Stimulated activated CD4-positive, alpha-beta T cell treated with anti-CD3 and anti-CD28 coated beads, Interleukin-12 subunit alpha, Interleukin-12 subunit beta, amount 100 ng/mL, for 24 hours (primary cell): ENCODE measurements around the gene YIF1B.
"Not testable (repeated sequence)": the region's sequence is repeated elsewhere in the genome, so short reads cannot be mapped to it uniquely, and the experiment has no call there.

Experiments used
- DNase-seq, 2 experiments: peaks; one replicate each; pipeline ENCODE4 v3.0.0-alpha.2; 2020; ENCODE audit warnings: low read depth in 2 of 2

YIF1B gene, protein sequence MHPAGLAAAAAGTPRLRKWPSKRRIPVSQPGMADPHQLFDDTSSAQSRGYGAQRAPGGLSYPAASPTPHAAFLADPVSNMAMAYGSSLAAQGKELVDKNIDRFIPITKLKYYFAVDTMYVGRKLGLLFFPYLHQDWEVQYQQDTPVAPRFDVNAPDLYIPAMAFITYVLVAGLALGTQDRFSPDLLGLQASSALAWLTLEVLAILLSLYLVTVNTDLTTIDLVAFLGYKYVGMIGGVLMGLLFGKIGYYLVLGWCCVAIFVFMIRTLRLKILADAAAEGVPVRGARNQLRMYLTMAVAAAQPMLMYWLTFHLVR

DNA sequence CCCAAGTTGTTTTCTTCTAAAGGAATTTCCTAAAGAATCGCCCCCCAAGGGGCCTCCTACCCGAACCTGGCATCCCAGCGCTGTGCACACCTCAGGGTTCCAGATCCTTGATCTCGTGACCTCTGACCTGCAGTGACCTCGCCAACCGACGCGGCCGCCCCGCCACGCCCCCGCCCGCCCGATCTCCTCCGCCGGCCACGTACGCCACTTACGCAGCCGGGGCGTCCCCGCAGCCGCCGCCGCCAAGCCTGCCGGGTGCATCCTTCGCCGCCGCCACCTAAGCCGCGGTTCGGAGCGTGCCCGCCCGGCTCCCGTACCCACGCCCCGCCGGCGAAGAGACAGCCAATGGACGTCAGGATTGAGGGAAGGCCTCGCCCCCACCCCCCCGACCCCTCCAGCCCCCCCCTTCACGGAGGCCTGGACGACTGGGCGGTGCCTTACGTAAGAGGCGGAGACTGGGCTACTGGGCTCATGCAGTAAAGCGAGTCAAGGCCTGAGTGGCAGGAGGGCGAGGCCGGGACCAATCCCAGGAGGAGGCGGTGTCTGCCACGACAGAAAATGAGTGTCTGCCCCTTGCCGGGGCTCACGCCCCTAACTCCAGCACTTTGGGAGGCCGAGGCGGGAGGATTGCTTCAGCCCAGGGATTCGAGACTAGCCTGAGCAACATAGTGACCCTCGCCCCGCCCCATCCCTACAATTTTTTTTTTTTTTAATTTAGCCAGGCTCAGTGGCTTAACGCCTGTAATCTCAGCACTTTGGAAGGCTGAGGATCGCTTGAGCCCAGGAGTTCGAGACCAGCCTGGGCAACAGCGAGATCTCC, at the start of gene YIF1B:
YIF1B (minus strand) TSS at position 291 of the 820 bp plus-strand sequence; CDS start at position 261, 30 bp downstream.
- DNase-seq: peak; percentile 91 to 95

DNA sequence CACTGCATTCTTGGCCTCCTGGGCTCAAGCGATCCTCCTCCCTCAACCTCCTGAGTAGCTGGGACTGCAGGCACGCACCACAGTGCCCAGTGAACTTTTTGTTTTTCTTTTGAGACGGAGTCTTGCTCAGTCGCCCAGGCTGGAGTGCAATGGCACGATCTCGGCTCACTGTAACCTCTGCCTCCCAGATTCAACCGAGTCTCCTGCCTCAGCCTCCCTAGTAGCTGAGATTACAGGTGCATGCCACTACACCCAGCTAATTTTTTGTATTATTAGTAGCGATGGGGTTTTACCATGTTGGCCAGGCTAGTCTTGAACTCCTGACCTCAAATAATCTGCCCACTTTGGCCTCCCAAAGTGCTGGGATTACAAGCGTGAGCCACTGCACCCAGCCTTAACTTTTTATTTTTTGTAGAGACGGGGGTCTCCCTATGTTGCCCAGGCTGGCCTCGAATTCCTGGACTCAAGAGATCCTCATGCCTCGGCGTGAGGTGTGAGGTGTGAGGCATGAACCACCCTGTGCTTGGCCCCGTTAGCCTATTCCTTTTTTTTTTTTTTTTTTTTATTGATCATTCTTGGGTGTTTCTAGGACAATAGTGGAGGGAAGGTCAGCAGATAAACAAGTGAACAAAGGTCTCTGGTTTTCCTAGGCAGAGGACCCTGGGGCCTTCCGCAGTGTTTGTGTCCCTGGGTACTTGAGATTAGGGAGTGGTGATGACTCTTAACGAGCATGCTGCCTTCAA, 47.4 kb upstream of the YIF1B start:
- not testable (repeated sequence) for DNase-seq

DNA sequence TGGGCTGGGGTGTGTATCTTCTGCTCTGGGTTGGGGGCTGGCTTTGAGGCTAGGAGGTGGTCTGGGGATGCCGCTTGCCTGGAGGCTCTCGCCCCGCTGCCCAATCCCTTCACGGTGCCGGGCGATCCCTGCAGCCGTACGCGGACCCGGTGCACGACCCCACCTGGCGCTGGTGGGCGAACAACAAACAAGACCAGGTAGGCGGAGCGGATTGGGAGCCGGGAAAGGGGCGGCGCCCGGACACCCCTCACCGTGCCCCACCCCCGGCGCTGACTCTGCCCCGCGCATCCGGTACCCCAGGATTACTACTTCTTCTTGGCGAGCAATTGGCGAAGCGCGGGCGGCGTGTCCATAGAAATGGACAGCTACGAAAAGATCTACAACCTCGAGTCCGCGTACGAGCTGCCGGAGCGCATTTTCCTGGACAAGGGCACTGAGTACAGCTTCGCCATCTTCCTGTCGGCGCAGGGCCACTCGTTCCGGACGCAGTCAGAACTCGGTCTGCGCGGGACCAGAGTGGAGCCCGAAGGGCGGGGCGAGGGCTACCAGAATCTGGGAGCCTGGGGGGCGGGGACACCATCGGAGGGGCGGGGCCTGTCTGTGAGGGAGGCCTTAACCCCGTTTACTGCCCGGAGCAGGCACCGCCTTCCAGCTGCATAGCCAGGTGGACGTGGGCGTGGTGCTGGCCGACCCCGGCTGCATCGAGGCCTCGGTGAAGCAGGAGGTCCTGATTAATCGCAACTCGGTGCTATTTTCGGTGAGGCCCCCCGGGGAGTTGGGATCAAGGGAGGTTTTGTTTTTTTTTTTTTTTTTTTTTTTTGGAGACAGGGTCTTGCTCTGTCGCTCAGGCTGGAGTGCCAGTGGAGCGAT, 46.6 kb upstream of the YIF1B start:
- peak; percentile 52 to 92 for DNase-seq

DNA sequence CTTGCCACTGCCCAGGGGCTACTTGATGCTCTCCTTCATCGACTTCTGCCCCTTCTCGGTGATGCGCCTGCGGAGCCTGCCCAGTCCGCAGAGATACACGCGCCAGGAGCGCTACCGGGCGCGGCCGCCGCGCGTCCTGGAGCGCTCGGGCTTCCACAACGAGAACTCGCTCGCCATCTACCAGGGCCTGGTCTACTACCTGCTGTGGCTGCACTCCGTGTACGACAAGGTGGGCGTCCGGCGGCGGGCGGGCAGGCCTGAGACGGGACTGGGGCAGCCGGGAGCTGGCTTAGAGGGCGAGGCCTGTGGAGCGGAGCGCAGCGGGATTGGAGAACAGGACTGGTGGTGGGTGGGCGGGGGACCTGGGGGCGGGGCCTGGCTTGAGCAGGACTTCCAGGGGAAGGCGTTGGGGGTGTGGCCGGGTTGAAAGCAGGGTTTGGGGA, 45.9 kb upstream of the YIF1B start:
- peak; percentile 26 to 73 for DNase-seq

DNA sequence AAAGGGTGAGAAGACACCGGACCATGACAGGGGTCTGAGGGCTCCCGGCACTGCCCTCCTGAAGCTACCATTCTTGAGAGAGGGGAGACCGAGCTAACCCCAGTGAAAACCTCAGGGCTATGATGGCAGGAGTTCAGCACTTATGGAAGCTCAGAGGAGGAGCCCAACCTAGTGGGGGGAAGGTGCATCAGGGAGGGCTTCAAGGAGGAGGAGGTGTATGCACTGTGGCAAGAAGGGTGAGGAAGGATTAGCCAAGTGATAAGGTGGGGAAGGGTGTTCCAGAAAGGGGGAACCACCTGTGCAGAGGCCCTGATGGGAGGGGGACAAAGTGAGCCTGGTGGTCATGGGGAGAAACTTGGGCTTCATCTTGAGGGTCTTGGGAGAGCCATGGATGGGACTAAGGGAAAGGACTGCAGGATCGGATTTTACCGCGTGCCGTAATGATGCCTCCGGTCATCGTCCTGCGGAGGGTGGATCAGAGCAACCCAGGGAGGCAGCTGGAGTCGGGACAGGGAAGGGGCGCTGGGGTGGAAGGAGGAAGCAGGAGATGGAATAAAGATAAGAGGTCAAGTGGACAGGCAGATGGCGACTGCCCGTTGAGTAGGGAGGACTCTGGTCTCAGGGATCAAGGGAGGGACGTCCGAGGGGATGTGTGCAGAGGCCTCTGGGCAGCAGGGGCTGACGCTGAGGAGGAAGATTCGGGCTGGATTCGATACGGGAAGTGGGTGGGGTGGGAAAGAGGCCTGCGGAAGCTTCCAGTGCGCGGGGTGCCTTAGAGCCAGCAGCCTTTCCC, 45.3 kb upstream of the YIF1B start:
- DNase-seq: no peak

DNA sequence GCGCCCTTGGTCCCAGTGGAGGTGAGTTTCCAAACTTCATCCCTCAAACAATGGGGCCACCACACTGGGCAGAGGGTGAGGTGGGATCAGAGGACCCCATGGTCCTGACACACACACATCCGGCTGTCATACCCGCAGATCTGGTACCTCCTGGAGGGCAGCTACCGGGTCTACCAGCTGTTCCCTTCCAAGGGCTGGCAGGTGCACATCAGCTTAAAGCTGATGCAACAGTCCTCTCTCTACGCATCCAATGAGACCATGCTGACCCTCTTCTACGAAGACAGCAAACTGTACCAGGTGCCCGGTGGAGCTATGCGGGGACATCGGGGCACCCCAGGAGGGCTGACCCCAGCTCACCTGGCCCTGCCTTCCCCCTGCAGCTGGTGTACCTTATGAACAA, 44.6 kb upstream of the YIF1B start:
- DNase-seq: no peak

DNA sequence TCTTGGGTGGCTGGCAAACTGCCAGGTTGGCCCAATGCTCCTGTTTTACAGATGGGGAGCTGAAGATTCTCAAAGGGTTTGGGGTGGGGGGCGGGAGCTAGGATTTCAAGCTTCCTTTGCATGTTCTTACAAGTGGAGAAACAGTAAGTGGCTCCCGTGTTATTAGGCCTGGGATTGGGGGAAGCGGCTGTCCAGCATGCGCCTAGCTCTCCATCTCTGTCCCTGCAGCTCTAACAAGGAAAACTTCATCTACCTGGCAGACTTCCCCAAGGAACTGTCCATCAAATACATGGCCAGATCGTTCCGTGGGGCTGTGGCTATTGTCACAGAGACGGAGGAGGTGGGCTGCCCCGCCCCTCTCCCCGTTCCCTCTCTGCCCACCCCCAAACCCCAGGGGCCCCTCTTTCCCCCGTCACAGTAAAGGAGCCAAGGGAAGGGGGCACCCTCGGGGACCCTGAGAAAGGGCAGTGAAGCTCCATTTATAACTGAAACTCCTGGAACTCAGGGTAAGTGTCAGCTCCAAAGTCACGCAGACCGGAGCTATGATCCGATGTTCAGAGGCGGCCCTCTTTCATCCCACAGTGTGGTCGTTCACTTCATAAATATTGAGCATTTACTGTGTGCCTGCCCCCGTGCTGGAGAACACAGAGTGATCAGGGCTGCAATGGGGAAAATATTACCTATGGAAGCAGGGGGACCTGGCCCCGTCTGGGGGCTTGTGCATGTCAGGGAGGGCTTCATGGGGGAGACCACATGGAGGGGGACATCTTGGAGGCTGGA, 43.7 kb upstream of the YIF1B start:
- DNase-seq: no peak

DNA sequence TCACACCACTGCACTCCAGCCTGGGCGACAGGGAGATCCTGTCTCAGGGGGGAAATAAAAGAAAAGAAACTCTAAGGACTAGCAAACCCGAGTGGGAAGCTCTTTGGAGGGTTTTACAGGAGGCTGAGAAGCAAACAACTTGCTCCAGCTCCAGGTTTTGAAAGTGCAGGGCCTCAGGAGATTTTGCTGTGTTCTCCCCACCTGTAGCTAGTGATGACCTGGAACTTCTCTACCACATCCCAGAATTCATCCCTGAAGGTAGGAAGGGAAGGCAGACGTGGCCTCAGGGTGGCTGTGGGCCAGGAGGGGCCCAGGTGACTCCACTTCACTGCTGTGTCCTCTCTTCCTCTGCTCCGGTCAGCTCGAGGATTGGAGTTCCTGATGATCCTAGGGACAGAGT, 42.3 kb upstream of the YIF1B start:
- no peak for DNase-seq

DNA sequence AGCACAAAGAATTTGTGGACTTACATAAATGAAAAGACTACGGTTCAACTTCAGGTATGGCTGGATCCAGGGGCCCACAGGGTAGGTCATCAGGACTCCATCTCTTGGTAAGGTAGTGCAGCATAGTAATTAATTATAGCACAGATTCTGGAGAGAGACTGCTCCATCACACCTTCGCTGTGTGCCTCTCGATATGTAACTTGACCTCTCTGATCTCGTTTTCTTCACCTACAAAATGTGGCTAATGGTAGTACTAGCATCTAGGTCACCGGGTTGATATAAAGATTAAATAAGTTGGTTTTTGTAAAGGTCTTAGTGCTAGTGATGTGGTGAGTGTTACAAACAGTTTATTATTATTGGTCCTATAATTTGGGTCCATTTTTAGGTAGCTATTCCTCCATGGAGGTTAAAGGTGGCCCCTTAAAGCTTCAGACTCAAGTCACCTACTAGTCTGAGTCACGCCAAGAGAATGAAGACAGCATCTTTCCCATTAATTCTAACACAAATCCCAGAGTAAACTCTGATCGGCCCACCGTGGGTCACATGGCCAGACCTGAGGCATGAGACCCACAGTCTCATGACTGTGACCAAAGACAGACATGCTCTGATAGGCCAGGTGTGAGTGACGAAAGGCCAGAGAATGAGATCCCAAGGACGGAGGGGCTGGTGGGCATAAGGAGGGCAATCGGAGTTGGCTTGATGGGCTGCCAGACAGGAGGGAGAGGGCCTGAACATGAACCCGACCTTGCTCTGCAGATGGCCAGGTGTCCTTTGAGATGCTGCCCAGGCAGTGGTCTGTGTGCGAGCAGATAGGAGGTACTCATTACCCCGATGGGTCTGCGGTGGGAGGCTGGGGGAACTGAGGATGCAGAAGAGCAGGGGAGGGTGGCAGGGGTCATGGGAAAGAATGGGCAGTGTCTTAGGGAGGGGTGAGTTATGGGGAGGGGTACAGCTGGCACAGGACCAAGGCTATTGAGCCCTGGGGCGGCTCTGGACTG, 40.3 kb upstream of the YIF1B start:
- DNase-seq: no peak

DNA sequence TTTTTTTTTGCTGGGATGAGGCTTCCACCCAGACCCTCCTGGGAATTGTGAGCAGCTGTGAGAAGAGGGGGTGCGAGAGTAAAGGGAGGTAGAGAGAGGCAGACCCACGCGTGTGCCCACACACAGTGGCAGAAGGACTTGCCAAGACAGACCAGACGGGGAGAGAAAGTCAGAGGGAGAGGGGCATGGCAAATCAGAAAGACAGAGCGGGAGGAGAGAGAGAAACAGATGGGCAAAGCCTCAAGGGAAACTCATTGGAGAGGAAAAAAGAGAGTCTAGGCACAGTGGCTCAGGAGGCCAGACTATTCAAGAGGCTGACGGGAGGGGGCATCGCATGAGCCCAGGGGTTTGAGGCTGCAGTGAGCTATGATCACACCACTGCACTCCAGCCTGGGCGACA, 36.9 kb upstream of the YIF1B start:
- no peak for DNase-seq

DNA sequence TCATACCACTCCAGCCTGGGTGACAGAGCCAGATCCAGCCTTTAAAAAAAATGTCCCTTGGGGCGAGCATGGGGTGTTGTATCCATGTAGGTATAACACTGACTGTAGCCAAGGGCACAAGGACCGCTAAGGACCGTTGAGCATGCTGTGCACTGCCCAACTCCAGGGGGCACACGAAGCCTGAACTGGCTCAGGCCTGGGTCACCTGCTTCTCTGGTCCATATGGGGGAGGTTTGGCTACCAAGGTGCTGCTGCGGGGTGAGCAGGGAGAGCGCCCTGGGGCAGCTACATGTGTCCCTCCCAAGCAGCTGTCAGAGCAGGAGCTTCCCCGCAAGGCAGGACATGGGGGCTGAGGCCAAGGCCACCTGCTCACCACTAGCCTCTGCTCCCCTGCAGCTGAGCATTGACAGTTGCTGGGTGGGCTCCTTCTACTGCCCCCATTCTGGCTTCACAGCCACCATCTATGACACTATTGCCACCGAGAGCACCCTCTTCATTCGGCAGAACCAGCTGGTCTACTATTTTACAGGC, 36.2 kb upstream of the YIF1B start:
- no peak for DNase-seq

DNA sequence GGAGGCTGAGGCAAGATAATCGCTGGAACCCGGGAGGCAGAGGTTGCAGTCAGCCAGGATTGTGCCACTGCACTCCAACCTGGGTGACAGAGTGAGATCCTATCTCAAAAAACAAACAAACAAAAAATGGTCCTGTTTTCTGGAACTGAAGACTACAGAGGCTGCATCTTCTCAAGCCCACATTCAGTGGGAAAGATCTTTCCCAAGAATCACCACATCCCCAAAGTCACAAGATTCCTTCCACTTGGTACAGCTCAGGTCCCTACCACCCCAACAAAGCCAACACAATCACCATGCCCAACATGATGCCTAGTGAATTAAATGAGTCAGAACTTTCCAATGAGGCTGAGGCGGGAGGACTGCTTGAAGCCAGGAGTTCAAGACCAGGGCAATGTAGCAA, 35.1 kb upstream of the YIF1B start:
- no peak for DNase-seq

DNA sequence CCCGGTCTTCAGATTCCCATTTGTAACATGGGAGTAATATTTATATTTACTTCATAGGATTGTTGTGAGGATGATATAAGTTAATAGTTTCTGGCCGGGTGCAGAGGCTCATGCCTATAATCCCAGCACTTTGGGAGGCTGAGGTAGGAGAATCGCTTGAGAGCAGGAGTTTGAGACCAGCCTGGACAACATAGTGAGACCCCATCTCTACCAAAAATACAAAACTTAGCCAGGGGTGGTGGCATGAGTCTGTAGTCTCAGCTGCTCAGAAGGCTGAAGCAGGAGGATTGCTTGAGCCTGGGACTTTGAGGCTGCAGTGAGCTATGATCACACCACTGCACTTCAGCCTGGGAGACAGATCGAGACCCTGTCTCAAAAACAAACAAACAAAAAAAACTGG, 31.1 kb upstream of the YIF1B start:
- no peak for DNase-seq

DNA sequence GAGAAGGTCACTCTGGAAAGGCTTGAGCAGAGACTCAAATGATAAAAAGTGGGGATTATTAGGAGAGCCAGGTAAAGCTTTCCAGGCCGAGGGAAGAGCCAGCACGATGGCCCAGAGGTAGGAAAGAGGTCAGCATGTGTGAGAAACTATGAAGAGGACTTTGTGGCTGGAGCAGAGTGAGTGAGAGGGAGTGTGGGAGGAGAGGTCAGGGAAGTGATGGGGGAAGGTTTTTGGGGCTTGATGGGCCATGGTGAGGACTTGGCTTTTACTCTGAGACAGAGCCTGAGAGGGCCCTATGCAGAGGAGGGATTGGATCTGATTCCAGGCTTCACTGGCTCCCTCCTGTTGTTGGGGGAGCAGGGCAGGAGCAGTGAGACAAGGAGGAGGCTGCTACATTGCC, 25.2 kb upstream of the YIF1B start:
- no peak for DNase-seq

DNA sequence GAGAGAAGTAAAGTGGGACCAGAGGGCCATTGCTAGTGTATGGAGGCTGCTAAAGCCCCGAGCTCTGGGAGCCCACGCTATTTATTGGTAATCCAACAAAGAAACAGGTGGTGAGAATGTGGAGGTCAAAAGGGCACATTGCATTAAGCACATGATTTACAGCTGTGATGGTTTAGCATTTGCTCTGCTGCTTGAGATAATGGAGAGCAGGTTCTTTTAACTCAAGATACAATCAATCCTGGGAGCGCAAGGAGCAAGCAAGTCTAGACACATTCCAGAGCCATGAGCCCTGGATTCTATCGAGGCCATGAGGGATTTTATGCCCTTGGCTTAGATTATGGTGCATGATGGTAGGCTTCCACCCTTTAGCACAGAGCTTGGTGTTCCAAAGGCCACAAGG, 23.3 kb upstream of the YIF1B start:
- not testable (repeated sequence) for DNase-seq

DNA sequence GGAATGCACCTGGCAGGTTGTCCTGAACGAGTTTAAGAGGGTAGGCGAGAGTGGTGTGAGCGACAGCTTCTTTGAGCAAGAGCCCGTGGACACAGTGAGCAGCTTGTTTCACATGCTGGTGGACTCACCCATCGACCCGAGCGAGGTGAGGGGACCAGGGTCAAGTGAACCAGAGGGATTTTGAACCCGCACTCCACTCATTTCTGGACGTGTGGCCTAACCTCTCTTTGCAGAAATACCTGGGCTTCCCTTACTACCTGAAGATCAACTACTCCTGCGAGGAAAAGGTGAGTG, 21.6 kb upstream of the YIF1B start:
- no peak for DNase-seq

DNA sequence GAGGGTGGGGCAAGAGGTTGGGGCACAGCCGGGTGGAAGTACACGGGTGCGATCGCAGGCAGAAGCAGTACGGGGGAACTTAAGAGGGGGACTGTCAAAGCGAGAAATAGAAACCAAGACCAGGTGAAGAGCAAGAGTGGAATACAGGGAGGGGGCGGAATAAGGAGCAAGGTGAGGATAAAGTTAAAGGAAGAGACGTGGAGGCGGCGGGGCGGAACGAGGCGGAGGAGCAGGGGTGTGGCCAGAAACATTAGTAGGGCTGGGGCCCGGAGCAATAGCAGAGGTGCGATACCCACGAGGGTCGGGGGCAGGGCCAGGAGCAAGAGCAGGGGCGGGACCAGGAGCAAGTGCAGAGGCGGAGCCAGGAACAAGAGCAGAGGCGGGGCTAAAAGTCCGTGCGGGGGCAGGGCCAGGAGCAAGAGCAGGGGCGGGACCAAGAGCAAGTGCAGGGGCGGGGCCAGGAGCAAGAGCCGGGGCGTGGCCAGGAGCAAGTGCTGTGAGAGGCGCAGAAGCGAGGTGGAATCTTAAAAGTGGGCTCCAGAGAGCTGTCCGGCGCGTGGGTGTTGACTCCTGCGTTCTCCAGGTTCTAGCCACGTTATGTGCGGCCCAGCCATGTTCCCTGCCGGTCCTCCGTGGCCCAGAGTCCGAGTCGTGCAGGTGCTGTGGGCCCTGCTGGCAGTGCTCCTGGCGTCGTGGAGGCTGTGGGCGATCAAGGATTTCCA, 21.1 kb upstream of the YIF1B start:
- DNase-seq: peak; percentile 94 to 97
